Esophagus (tissue), 2 donors: ENCODE results near the gene MUC5B. TPM values are rescaled to one million over a fixed set of nuclear protein-coding genes. Genes with fewer than 3 reads are reported as not detected.

Experiments used
- H3K27ac ChIP-seq, 2 donors: one replicate each; pipeline ENCODE4 v1.5.1; 2013; ENCODE audit warnings: low read depth in 2 of 2, mild to moderate bottlenecking in 2 of 2, inconsistent platforms in 1 of 2, low read length in 1 of 2, moderate library complexity in 1 of 2
- H3K27me3 ChIP-seq, 2 donors: one replicate each; pipeline ENCODE4 v1.6.1; 2013; ENCODE audit warnings: low read length in 2 of 2, control low read depth in 1 of 2, mild to moderate bottlenecking in 1 of 2; ENCODE audit not compliant: insufficient read depth in 2 of 2, control insufficient read depth in 1 of 2
- H3K36me3 ChIP-seq, 2 donors: one replicate each; pipeline ENCODE4 v1.6.1; 2013; ENCODE audit warnings: low read length in 1 of 2; ENCODE audit not compliant: control insufficient read depth in 2 of 2, insufficient read depth in 2 of 2
- H3K4me1 ChIP-seq, 2 donors: one replicate each; pipeline ENCODE4 v1.6.1; 2013; ENCODE audit warnings: low read length in 1 of 2; ENCODE audit not compliant: control insufficient read depth in 2 of 2, insufficient read depth in 2 of 2
- H3K4me3 ChIP-seq, 2 donors: one replicate each; pipeline ENCODE4 v1.5.1; 2013; ENCODE audit warnings: low read length in 2 of 2, mild to moderate bottlenecking in 2 of 2, low read depth in 1 of 2, moderate library complexity in 1 of 2
- H3K9me3 ChIP-seq, 2 donors: one replicate each; pipeline ENCODE4 v1.6.1; 2013; ENCODE audit warnings: mild to moderate bottlenecking in 2 of 2, low read depth in 1 of 2, low read length in 1 of 2, moderate library complexity in 1 of 2; ENCODE audit not compliant: control insufficient read depth in 2 of 2, insufficient read depth in 1 of 2
- WGBS, 2 donors: extraction: QIAGEN DNeasy Blood & Tissue Kit; methylation state at CpG; one replicate each; pipeline ENCODE4 v1.1.7; 2013; 5-methylcytosine and 5-hydroxymethylcytosine counted together
- polyA plus RNA-seq, 2 donors: library from polyadenylated mRNA; stranded (reverse); fragments of 200-250 nt; gene quantifications; one replicate each; pipeline ENCODE4 v1.2.3, GENCODE V29; 2013
- donor health status: healthy with polysubstance abuse.
- donor health status: Bipolar disorder and iron deficiency.

Gene MUC5B
- polyA plus RNA-seq, 2 donors = 0.18 to 0.56 TPM

DNA sequence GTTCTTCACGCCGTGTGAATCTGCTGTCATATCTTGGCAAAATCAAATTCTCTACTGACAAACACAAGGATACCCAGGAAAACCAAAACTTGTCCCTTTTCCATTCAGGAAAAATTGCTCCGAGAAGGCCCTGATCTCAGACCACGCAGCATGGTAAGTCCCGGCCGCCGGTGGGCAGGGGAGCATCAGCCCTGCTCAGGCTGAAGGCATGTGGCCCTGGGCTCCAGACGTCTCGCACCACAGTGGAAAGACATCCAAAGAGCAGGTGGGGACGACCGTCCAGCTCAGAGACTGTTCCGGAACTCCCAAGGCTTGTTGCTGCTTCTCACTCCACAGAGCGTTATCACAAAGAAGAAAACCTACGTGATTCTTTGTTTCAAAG lies 56.8 kb downstream of the MUC5B start:
- Histone ChIP-seq H3K27me3 (no peaks in the 10 kb centered on the region), H3K4me1 (no peaks in the 10 kb centered on the region), H3K4me3 (no peak overlapping the region), H3K9me3 (peaks cover 0 to 4% of the 10 kb centered on the region in 2 donors), H3K36me3 (peaks cover 20 to 73% of the 10 kb centered on the region in 2 donors), H3K27ac (no peak overlapping the region)
- WGBS, 2 donors = 90 to 95% methylated on average over 14 of the region's 14 CpGs

- Histone ChIP-seq H3K27me3 (no peaks in the 10 kb centered on the region), H3K4me1 (no peaks in the 10 kb centered on the region), H3K27ac (no peak overlapping the region), H3K4me3 (no peak overlapping the region), H3K9me3 (peaks cover 0 to 4% of the 10 kb centered on the region in 2 donors), H3K36me3 (peaks cover 20 to 75% of the 10 kb centered on the region in 2 donors)
- WGBS, 2 donors = 94 to 95% methylated on average over 45 to 46 of the region's 46 CpGs
Observed at GRCh38 chr11:1280116-1281035, 57.5 kb downstream of the MUC5B start.

- no peak overlapping the region for H3K27ac ChIP-seq
- no peaks in the 10 kb centered on the region for H3K4me1 ChIP-seq
- no peak overlapping the region for H3K4me3 ChIP-seq
- 83 to 84% methylated on average over 33 of the region's 33 CpGs for WGBS, 2 donors
- peaks cover 20 to 77% of the 10 kb centered on the region in 2 donors for H3K36me3 ChIP-seq
- H3K27me3 ChIP-seq = no peaks in the 10 kb centered on the region
- H3K9me3 ChIP-seq = peaks cover 0 to 4% of the 10 kb centered on the region in 2 donors
Observed at GRCh38 chr11:1281326-1281973, 58.6 kb downstream of the MUC5B start.

DNA sequence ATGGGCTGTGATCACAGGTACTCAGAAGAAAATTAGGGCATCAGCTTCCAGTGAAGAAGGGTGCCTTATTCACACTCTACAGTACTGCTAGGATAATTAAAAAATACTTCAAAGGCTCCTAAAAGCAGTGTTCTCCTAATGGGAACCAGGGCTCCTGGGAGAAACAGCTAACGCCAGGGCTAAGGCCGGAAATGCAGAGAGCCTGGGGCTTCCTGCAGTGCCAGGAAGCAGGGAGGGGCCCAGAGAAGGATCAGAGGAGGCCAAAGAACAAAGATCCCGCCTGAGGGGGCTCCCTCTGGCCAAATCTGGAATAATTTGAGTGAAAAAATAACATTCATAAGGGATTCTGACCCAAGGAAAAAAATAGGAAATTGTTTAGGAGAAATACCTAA lies 59.1 kb downstream of the MUC5B start:
- H3K27me3 ChIP-seq = no peaks in the 10 kb centered on the region
- peaks cover 0 to 4% of the 10 kb centered on the region in 2 donors for H3K9me3 ChIP-seq
- H3K4me1 ChIP-seq = no peaks in the 10 kb centered on the region
- WGBS, 2 donors = 34 to 47% methylated on average over 3 of the region's 3 CpGs
- H3K36me3 ChIP-seq = peaks cover 16 to 77% of the 10 kb centered on the region in 2 donors
- H3K27ac ChIP-seq = no peak overlapping the region
- H3K4me3 ChIP-seq = no peak overlapping the region

DNA sequence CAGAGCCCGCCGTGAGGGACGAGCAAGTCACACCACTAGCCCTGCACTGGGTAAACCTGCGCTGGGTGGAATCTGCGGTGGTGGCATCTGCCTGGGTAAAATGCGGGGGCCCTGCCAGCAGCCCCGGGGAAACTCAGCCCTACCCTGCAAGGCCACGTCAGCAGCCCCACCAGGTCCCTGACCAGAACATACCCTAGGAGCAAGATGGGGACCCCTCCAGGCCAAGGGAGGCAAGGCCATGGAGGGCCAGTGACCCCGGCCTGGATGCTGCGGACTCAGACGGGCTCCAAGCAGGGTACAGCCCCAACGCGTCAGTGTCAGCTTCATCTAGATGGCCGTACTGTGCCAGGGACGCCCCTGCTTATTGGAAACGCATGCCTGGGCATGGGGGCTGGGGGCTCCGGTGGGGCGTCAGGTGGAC lies 60.2 kb downstream of the MUC5B start:
- no peak overlapping the region for H3K27ac ChIP-seq
- H3K27me3 ChIP-seq = no peaks in the 10 kb centered on the region
- peaks cover 0 to 4% of the 10 kb centered on the region in 2 donors for H3K9me3 ChIP-seq
- H3K36me3 ChIP-seq = peaks cover 14 to 77% of the 10 kb centered on the region in 2 donors
- 92 to 93% methylated on average over 18 of the region's 18 CpGs for WGBS, 2 donors
- H3K4me1 ChIP-seq = no peaks in the 10 kb centered on the region
- no peak overlapping the region for H3K4me3 ChIP-seq

DNA sequence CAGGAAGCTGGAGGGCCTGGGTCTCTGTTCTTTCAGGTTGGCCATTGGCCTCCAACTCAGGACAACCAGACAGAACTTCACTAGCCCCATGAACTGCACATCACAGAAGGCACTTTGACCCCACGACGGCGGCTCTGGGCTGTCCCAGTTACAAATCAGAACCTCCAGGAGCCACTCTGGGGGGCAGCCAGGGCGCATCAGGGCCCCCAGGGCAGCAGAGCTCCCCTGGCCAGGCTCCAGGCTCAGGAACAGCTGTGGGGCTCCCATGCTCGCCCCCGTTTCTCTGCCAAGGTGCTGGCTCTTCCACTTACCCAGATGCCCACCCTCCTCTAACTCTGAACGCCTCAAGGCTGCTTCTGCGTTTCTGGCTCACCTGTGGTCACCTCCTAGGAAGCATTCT lies 61.0 kb downstream of the MUC5B start:
- Histone ChIP-seq H3K27ac (no peak overlapping the region), H3K4me3 (no peak overlapping the region), H3K4me1 (no peaks in the 10 kb centered on the region), H3K27me3 (no peaks in the 10 kb centered on the region), H3K36me3 (peaks cover 14 to 77% of the 10 kb centered on the region in 2 donors), H3K9me3 (no peaks in the 10 kb centered on the region)
- 85 to 86% methylated on average over 8 of the region's 8 CpGs for WGBS, 2 donors

DNA sequence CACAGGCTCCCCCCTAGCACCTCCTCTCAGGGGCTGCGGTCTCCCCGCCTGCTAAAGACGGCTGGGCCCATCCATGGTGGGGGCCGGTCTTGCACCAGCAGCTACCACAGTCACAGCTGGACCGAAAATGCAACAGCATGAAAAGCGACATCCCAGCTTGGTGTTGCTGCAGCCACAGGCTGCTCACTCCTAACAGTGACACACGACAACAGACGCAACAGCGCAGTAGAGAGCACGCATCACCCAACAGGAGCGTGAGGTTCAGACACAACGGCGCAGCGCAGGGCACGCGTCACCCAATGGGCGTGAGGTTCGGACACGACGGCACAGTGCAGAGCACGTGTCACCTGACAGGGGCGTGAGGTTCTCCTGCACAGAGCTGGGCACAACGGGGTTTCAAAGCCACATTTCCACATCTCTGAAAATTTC lies 62.5 kb downstream of the MUC5B start:
- Histone ChIP-seq H3K4me3 (no peak overlapping the region), H3K27me3 (no peaks in the 10 kb centered on the region), H3K27ac (no peak overlapping the region), H3K9me3 (no peaks in the 10 kb centered on the region), H3K4me1 (peaks cover 0 to 3% of the 10 kb centered on the region in 2 donors), H3K36me3 (peaks cover 17 to 77% of the 10 kb centered on the region in 2 donors)
- WGBS, 2 donors = 95 to 97% methylated on average over 23 of the region's 23 CpGs

GRCh38 chr11:1285876-1286275 lies 63.0 kb downstream of the MUC5B start:
- Histone ChIP-seq H3K27me3 (no peaks in the 10 kb centered on the region), H3K27ac (no peak overlapping the region), H3K4me1 (peaks cover 0 to 3% of the 10 kb centered on the region in 2 donors), H3K36me3 (peaks cover 17 to 77% of the 10 kb centered on the region in 2 donors), H3K4me3 (no peak overlapping the region), H3K9me3 (no peaks in the 10 kb centered on the region)
- 86 to 88% methylated on average over 17 of the region's 17 CpGs for whole genome bisulfite sequencing, 2 donors

GRCh38 chr11:1287928-1288327 lies 65.1 kb downstream of the MUC5B start:
- Histone ChIP-seq H3K27ac (no peak overlapping the region), H3K9me3 (no peaks in the 10 kb centered on the region), H3K36me3 (peaks cover 12 to 79% of the 10 kb centered on the region in 2 donors), H3K27me3 (no peaks in the 10 kb centered on the region), H3K4me3 (no peak overlapping the region), H3K4me1 (peaks cover 0 to 9% of the 10 kb centered on the region in 2 donors)
- 94 to 97% methylated on average over 9 of the region's 9 CpGs for WGBS, 2 donors
